Tibial artery (tissue), 4 donors: ENCODE data around the gene HMCN1.
A peak's percentile ranks its signal among the peaks of the same experiment; 100 is the strongest.
"Not testable (repeated sequence)": the region's sequence is repeated elsewhere in the genome, so short reads cannot be mapped to it uniquely, and the experiment has no call there.

Experiments
- DNase-seq, 2 donors: peaks; one replicate each; pipeline ENCODE4 v3.0.0-alpha.2; 2019
- H3K27ac ChIP-seq, 2 donors: fragments of 200-600 bp; sonication (generic) in 1 of 2; 1 replicate in 1 of 2; 2 replicates in 1 of 2; pipeline ENCODE4 v1.5.1; 2018 to 2019; ENCODE audit warnings: mild to moderate bottlenecking in 1 of 2
- H3K27me3 ChIP-seq, 2 donors: fragments of 200-600 bp; sonication (generic) in 1 of 2; one replicate each; pipeline versions ENCODE4 v1.5.1 to v1.6.0; 2016 to 2019
- H3K36me3 ChIP-seq, 3 donors: fragments of 200-600 bp; sonication (generic) in 2 of 3; one replicate each; pipeline ENCODE4 v1.5.1; 2016 to 2019; ENCODE audit warnings: mild to moderate bottlenecking in 2 of 3
- H3K4me1 ChIP-seq, 4 donors: fragments of 200-600 bp; sonication (generic) in 2 of 4; 1 replicate in 3 of 4; 2 replicates in 1 of 4; pipeline ENCODE4 v1.5.1; 2016 to 2019
- H3K4me3 ChIP-seq, 2 donors: fragments of 200-600 bp; sonication (generic) in 1 of 2; 1 replicate in 1 of 2; 2 replicates in 1 of 2; pipeline ENCODE4 v1.5.1; 2018 to 2019; ENCODE audit warnings: mild to moderate bottlenecking in 2 of 2
- H3K9me3 ChIP-seq, 3 donors: fragments of 200-600 bp; sonication (generic) in 1 of 3; one replicate each; pipeline ENCODE4 v1.5.1; 2016 to 2019
- CTCF ChIP-seq, 2 experiments: fragments of 200-600 bp in 1 of 2; fragments of 450-650 bp in 1 of 2; IDR thresholded peaks; one replicate each; pipeline ENCODE4 v1.5.1; 2017 to 2019; ENCODE audit warnings: antibody characterized with exemption in 2 of 2, mild to moderate bottlenecking in 1 of 2, moderate library complexity in 1 of 2
- intact Hi-C: fragments of 100-400 bp; cut with DNase I; formaldehyde crosslinking; loops from one replicate; pipeline ENCODE4 v1.15.0; 2023; ENCODE audit warnings: low total_unique reads

The HMCN1 gene

DNA sequence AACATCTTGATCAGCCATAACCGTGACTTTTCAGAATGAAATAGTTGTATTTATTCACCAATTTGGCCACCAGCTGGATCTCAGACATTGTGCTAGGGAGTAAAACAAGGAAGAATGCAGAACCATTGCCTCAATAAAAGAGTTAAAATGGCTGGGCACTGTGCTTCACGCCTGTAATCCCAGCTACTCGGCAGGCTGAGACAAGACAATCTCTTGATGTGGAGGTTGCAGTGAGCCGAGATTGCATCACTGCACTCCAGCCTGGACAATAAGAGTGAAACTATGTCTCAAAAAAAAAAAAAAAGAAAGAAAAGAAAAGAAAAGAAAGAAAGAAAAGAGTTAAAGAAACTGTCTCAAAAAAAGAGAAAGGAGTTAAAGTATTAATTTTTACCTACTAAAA, 441.4 kb downstream of the HMCN1 start:
- Histone ChIP-seq H3K4me1 (no peaks in the 10 kb centered on the region), H3K27ac (no peak overlapping the region), H3K36me3 (no peaks in the 10 kb centered on the region), H3K27me3 (no peaks in the 10 kb centered on the region), H3K9me3 (no peaks in the 10 kb centered on the region), H3K4me3 (no peak overlapping the region)
- TF ChIP-seq CTCF (IDR thresholded peaks at IDR 0.05): no peak
- intact Hi-C loops: no loop called here
- DNase-seq: peak in 1 of 2 donors; percentile 29

DNA sequence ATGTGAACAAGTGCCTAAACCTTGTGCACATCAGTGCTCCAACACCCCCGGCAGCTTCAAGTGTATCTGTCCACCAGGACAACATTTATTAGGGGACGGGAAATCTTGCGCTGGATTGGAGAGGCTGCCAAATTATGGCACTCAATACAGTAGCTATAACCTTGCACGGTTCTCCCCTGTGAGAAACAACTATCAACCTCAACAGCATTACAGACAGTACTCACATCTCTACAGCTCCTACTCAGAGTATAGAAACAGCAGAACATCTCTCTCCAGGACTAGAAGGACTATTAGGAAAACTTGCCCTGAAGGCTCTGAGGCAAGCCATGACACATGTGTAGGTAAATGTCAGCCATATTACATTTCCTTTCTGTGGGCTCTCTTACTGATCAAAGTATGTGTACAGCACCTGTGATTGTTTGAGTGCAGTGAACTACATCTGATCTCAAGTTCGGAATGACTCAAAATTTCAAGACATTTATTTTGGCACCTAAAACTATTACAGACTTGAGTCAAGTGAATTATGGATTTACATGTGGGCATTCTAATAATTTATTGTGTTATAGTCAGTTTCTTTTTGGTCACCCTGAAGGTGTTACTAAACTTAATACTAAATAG, 444.3 kb downstream of the HMCN1 start:
- intact Hi-C loops: no loop called here
- Histone ChIP-seq H3K36me3 (no peaks in the 10 kb centered on the region), H3K9me3 (no peaks in the 10 kb centered on the region), H3K4me1 (no peaks in the 10 kb centered on the region), H3K27me3 (no peaks in the 10 kb centered on the region), H3K27ac (no peak overlapping the region), H3K4me3 (no peak overlapping the region)
- TF ChIP-seq CTCF (IDR thresholded peaks at IDR 0.05): no peak
- no peak for DNase-seq

- Histone ChIP-seq H3K27ac (no peak overlapping the region), H3K4me1 (no peaks in the 10 kb centered on the region), H3K9me3 (no peaks in the 10 kb centered on the region), H3K36me3 (no peaks in the 10 kb centered on the region), H3K27me3 (no peaks in the 10 kb centered on the region), H3K4me3 (no peak overlapping the region)
- intact Hi-C loops: no loop called here
- TF ChIP-seq CTCF (IDR thresholded peaks at IDR 0.05): no peak
- DNase-seq: no peak
These were observed 445.0 kb downstream of the HMCN1 start for GRCh38 chr1:186179231-186179630.

DNA sequence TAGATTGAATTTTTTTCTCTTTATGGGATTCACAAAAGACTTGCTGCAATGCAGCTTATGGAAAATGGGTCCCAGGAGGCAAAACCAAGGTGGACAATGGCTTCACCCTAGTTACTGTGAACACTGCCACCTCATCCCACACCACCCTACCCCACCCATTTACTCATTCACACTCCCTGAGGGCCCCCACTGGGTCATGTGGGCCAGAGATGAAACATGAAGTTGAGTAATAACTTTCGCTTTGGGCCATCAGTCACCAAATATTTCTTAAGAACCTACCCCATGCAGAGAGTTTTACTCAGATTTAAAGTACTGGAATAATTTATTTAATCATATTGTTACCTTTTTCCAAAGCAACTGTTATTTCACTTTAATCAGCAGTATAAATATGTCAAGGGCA, 449.0 kb downstream of the HMCN1 start:
- H3K36me3 ChIP-seq: peaks cover 0 to 3% (median 0%) of the 10 kb centered on the region in 3 donors
- H3K4me1 ChIP-seq: no peaks in the 10 kb centered on the region
- no peaks in the 10 kb centered on the region for H3K9me3 ChIP-seq
- no peak overlapping the region for H3K4me3 ChIP-seq
- intact Hi-C loops: no loop called here
- no peak for TF ChIP-seq CTCF (IDR thresholded peaks at IDR 0.05)
- DNase-seq: peak; percentile 72 to 77
- H3K27me3 ChIP-seq: no peaks in the 10 kb centered on the region
- no peak overlapping the region for H3K27ac ChIP-seq

- no peak for DNase-seq
- intact Hi-C loops: no loop called here
- H3K27me3 ChIP-seq: no peaks in the 10 kb centered on the region
- peaks cover 0 to 4% (median 0%) of the 10 kb centered on the region in 3 donors for H3K36me3 ChIP-seq
- no peaks in the 10 kb centered on the region for H3K9me3 ChIP-seq
- H3K4me3 ChIP-seq: no peak overlapping the region
- no peaks in the 10 kb centered on the region for H3K4me1 ChIP-seq
- no peak for TF ChIP-seq CTCF (IDR thresholded peaks at IDR 0.05)
- peak overlapping the region in 1 of 2 donors; percentile 28 for H3K27ac ChIP-seq
These were observed 449.9 kb downstream of the HMCN1 start for GRCh38 chr1:186183970-186184628.

GRCh38 chr1:186186251-186186650, 452.1 kb downstream of the HMCN1 start:
- H3K27ac ChIP-seq, H3K4me1 ChIP-seq, H3K4me3 ChIP-seq, intact Hi-C loops, H3K27me3 ChIP-seq, H3K9me3 ChIP-seq, DNase-seq: not testable (repeated sequence)
- peaks cover 0 to 12% (median 0%) of the 10 kb centered on the region in 3 donors for H3K36me3 ChIP-seq
